Measurements from ENCODE around the gene GRAMD1B.

GRAMD1B gene

GRCh38 chr11:123473941-123474677 lies 44.0 kb downstream of the GRAMD1B start:
- no peak overlapping the region for H3K4me3 ChIP-seq (replicated peaks; ENCODE audit: low read depth, low read length)
- DNase-seq (ENCODE audit: low read depth) = peak; percentile 97
- TF ChIP-seq CTCF (IDR thresholded peaks at IDR 0.05; ENCODE audit: low read length, missing control alignments) = no peak

GRCh38 chr11:123474994-123475393 lies 44.9 kb downstream of the GRAMD1B start:
- H3K4me3 ChIP-seq (replicated peaks; ENCODE audit: low read depth, low read length) = no peak overlapping the region
- TF ChIP-seq CTCF (IDR thresholded peaks at IDR 0.05; ENCODE audit: low read length, missing control alignments) = no peak
- peak; percentile 72 for DNase-seq (ENCODE audit: low read depth)

GRCh38 chr11:123475469-123475868 lies 45.4 kb downstream of the GRAMD1B start:
- peak; percentile 77 for DNase-seq (ENCODE audit: low read depth)
- no peak overlapping the region for H3K4me3 ChIP-seq (replicated peaks; ENCODE audit: low read depth, low read length)
- peak; percentile 30 for TF ChIP-seq CTCF (IDR thresholded peaks at IDR 0.05; ENCODE audit: low read length, missing control alignments)

- DNase-seq (ENCODE audit: low read depth) = no peak
- H3K4me3 ChIP-seq (replicated peaks; ENCODE audit: low read depth, low read length) = no peak overlapping the region
- no peak for TF ChIP-seq CTCF (IDR thresholded peaks at IDR 0.05; ENCODE audit: low read length, missing control alignments)
Observed at GRCh38 chr11:123477205-123477907, 47.3 kb downstream of the GRAMD1B start.

GRCh38 chr11:123478352-123478987 lies 48.4 kb downstream of the GRAMD1B start:
- TF ChIP-seq CTCF (IDR thresholded peaks at IDR 0.05; ENCODE audit: low read length, missing control alignments) = peak; percentile 66
- H3K4me3 ChIP-seq (replicated peaks; ENCODE audit: low read depth, low read length) = no peak overlapping the region
- DNase-seq (ENCODE audit: low read depth) = peak; percentile 91

GRCh38 chr11:123479048-123479837 lies 49.2 kb downstream of the GRAMD1B start:
- no peak for TF ChIP-seq CTCF (IDR thresholded peaks at IDR 0.05; ENCODE audit: low read length, missing control alignments)
- DNase-seq (ENCODE audit: low read depth) = no peak
- H3K4me3 ChIP-seq (replicated peaks; ENCODE audit: low read depth, low read length) = no peak overlapping the region
